ENCODE measurements around the gene CISH.

Gene CISH

GRCh38 chr3:50603261-50604109, 8.1 kb downstream of the CISH start:
- Histone ChIP-seq H3K4me1 (ENCODE audit: control insufficient read depth, insufficient read depth, low read length) (peaks cover 29% of the 10 kb centered on the region), H3K36me3 (ENCODE audit: insufficient read depth, low read length) (no peaks in the 10 kb centered on the region), H3K9ac (ENCODE audit: low read depth, low read length) (no peak overlapping the region), H3K4me2 (ENCODE audit: low read length) (no peak overlapping the region), H3K27me3 (ENCODE audit: control insufficient read depth, insufficient read depth, low read length) (no peaks in the 10 kb centered on the region), H3K4me3 (ENCODE audit: low read length) (no peak overlapping the region), H3K9me3 (replicated peaks; ENCODE audit: low read length) (no peaks in the 10 kb centered on the region)

- H3K4me1 ChIP-seq (ENCODE audit: control insufficient read depth, insufficient read depth, low read length) = peaks cover 29% of the 10 kb centered on the region
- H3K36me3 ChIP-seq (ENCODE audit: insufficient read depth, low read length) = no peaks in the 10 kb centered on the region
- peak overlapping the region; percentile 20 for H3K9ac ChIP-seq (ENCODE audit: low read depth, low read length)
- H3K4me3 ChIP-seq (ENCODE audit: low read length) = no peak overlapping the region
- no peaks in the 10 kb centered on the region for H3K9me3 ChIP-seq (replicated peaks; ENCODE audit: low read length)
- no peaks in the 10 kb centered on the region for H3K27me3 ChIP-seq (ENCODE audit: control insufficient read depth, insufficient read depth, low read length)
- no peak overlapping the region for H3K4me2 ChIP-seq (ENCODE audit: low read length)
Observed at GRCh38 chr3:50602595-50603191, 8.9 kb downstream of the CISH start.

DNA sequence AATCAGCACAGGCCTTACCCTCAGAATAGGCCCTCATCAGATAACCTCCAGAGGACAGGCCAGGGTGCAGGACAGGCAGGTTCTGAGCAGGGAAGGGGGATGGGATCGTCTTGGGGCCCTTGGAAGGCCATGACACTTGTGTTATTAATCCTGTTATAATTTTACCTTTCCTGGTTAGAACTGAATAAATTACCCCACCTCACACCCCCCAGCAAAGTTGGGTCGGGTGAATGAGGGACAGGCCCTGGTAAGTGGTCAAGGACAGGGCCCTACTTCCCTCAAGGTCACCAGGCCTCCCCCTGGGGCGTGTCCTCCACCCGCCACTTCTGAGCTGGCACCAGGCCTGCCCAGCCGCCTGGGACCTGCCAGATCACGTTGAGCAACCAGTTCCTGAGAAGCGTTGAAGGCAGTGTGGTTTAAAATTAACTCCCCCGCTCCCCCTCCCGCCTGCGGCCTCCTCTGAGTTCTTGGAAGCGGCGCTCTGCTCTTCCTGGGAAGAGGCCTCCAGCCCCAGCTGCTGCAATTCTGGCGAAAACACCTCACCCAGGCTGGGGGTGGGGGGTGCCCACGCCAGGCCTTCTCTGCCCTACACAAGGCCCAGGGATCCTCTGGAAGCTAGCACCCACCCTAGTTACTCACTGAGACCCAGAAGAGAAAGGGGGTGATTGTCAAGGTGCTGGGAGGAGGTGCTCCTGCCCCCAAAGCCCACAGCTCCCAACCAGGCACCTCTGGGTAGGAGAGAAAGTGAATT, 10.6 kb downstream of the CISH start:
- Histone ChIP-seq H3K4me1 (ENCODE audit: control insufficient read depth, insufficient read depth, low read length) (peaks cover 29% of the 10 kb centered on the region), H3K36me3 (ENCODE audit: insufficient read depth, low read length) (no peaks in the 10 kb centered on the region), H3K9me3 (replicated peaks; ENCODE audit: low read length) (no peaks in the 10 kb centered on the region), H3K4me2 (ENCODE audit: low read length) (peak overlapping the region; percentile 74), H3K27me3 (ENCODE audit: control insufficient read depth, insufficient read depth, low read length) (no peaks in the 10 kb centered on the region), H3K9ac (ENCODE audit: low read depth, low read length) (peak overlapping the region; percentile 79), H3K4me3 (ENCODE audit: low read length) (peak overlapping the region; percentile 45)

DNA sequence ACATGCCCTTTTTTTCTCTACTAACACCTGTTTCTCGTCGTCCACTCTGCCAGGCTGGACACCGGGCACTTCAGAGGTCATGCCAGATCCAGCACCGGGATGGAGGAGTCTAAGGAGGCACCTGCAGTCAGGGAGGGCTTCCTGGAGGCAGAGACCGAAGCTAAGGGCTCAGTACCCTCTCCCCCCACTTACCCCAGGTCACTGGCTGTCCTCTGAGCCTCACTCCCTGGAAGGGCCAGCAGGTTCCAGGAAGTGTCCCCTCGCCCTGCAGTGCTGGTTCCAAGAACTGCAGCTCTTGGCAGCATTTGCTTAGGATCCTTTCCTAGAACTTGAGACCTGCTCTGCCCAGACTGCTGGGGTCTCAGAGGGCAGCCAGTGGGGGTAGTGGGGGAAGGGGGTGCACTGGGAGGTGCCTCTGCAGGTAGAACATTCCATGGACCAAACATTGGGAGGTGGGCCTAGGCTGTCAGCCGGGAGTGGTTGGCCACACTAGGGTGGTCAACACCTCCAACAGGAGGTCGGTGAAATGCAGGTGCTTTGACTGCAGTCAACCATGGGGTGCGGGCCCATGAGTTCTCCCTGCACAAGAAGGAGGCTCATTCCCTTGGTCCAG, 11.3 kb downstream of the CISH start:
- Histone ChIP-seq H3K4me1 (ENCODE audit: control insufficient read depth, insufficient read depth, low read length) (peaks cover 29% of the 10 kb centered on the region), H3K4me2 (ENCODE audit: low read length) (no peak overlapping the region), H3K36me3 (ENCODE audit: insufficient read depth, low read length) (no peaks in the 10 kb centered on the region), H3K27me3 (ENCODE audit: control insufficient read depth, insufficient read depth, low read length) (no peaks in the 10 kb centered on the region), H3K4me3 (ENCODE audit: low read length) (no peak overlapping the region), H3K9ac (ENCODE audit: low read depth, low read length) (no peak overlapping the region), H3K9me3 (replicated peaks; ENCODE audit: low read length) (no peaks in the 10 kb centered on the region)

- no peak overlapping the region for H3K9ac ChIP-seq (ENCODE audit: low read depth, low read length)
- peaks cover 29% of the 10 kb centered on the region for H3K4me1 ChIP-seq (ENCODE audit: control insufficient read depth, insufficient read depth, low read length)
- H3K4me2 ChIP-seq (ENCODE audit: low read length) = no peak overlapping the region
- H3K36me3 ChIP-seq (ENCODE audit: insufficient read depth, low read length) = no peaks in the 10 kb centered on the region
- H3K27me3 ChIP-seq (ENCODE audit: control insufficient read depth, insufficient read depth, low read length) = no peaks in the 10 kb centered on the region
- H3K9me3 ChIP-seq (replicated peaks; ENCODE audit: low read length) = no peaks in the 10 kb centered on the region
- H3K4me3 ChIP-seq (ENCODE audit: low read length) = no peak overlapping the region
Observed at GRCh38 chr3:50599716-50600118, 11.9 kb downstream of the CISH start.

- Histone ChIP-seq H3K27me3 (ENCODE audit: control insufficient read depth, insufficient read depth, low read length) (no peaks in the 10 kb centered on the region), H3K9ac (ENCODE audit: low read depth, low read length) (no peak overlapping the region), H3K9me3 (replicated peaks; ENCODE audit: low read length) (no peaks in the 10 kb centered on the region), H3K36me3 (ENCODE audit: insufficient read depth, low read length) (no peaks in the 10 kb centered on the region), H3K4me2 (ENCODE audit: low read length) (no peak overlapping the region), H3K4me3 (ENCODE audit: low read length) (no peak overlapping the region), H3K4me1 (ENCODE audit: control insufficient read depth, insufficient read depth, low read length) (peaks cover 29% of the 10 kb centered on the region)
Observed at GRCh38 chr3:50599115-50599715, 12.4 kb downstream of the CISH start.

DNA sequence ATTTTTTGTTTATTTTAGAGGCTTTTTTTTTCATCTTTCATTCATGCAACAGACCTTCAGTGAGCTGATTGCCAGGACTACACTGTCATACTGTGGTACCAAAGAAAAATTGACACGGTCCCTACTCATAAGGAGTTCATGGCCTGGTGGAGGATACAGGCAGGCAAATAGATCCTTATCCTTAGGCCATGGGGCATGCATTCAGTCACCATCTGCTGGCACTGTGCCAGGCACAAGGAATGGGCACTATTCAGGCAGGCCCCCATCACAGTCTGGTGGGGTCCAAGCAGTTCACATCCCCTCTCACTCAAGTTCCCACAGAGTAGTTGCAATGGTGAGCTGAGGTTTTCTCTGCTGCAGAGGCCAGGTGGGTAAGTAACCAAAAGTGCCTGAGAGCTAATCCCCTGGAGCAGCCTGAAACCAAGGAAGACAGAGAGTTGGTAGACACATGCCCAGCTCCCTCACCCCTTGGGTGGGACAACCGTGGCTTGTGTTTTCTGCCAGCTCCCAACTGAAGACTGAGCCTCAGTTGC, 17.3 kb downstream of the CISH start:
- H3K9ac ChIP-seq (ENCODE audit: low read depth, low read length) = no peak overlapping the region

DNA sequence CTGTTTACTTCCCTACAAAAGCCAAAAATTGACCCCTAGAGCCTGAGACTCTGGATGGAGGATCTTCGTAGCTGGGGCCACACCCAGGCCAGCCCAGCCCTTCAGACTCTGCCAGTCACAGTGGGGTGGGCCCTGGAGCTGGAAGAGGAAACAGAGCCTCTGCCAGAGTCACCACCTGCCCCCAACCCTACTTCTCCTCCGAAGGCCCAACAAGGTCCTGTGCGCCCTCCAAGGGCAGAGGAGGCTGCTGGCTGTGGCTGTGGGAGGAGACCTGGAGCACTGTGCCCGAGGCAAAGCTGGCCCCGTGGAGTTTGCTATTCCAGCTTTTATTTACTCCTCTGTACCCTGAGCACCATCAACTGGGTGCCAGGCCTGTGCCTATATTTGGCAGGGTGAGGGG, 19.0 kb downstream of the CISH start:
- Histone ChIP-seq H3K9ac (ENCODE audit: low read depth, low read length) (no peak overlapping the region), H3K4me2 (ENCODE audit: low read length) (no peak overlapping the region), H3K4me1 (ENCODE audit: control insufficient read depth, insufficient read depth, low read length) (peaks cover 8% of the 10 kb centered on the region), H3K9me3 (replicated peaks; ENCODE audit: low read length) (no peaks in the 10 kb centered on the region), H3K4me3 (ENCODE audit: low read length) (no peak overlapping the region), H3K27me3 (ENCODE audit: control insufficient read depth, insufficient read depth, low read length) (no peaks in the 10 kb centered on the region), H3K36me3 (ENCODE audit: insufficient read depth, low read length) (no peaks in the 10 kb centered on the region)

More for the DNA sequence above, 17.3 kb downstream of the CISH start:
- Histone ChIP-seq H3K4me1 (ENCODE audit: control insufficient read depth, insufficient read depth, low read length) (peaks cover 8% of the 10 kb centered on the region), H3K4me3 (ENCODE audit: low read length) (no peak overlapping the region), H3K4me2 (ENCODE audit: low read length) (no peak overlapping the region), H3K27me3 (ENCODE audit: control insufficient read depth, insufficient read depth, low read length) (no peaks in the 10 kb centered on the region), H3K9me3 (replicated peaks; ENCODE audit: low read length) (no peaks in the 10 kb centered on the region), H3K36me3 (ENCODE audit: insufficient read depth, low read length) (no peaks in the 10 kb centered on the region)

GRCh38 chr3:50591196-50591741, 20.3 kb downstream of the CISH start:
- no peak overlapping the region for H3K9ac ChIP-seq (ENCODE audit: low read depth, low read length)
- no peaks in the 10 kb centered on the region for H3K27me3 ChIP-seq (ENCODE audit: control insufficient read depth, insufficient read depth, low read length)
- no peaks in the 10 kb centered on the region for H3K36me3 ChIP-seq (ENCODE audit: insufficient read depth, low read length)
- no peak overlapping the region for H3K4me3 ChIP-seq (ENCODE audit: low read length)
- H3K9me3 ChIP-seq (replicated peaks; ENCODE audit: low read length) = no peaks in the 10 kb centered on the region
- H3K4me2 ChIP-seq (ENCODE audit: low read length) = no peak overlapping the region
- H3K4me1 ChIP-seq (ENCODE audit: control insufficient read depth, insufficient read depth, low read length) = peaks cover 8% of the 10 kb centered on the region

DNA sequence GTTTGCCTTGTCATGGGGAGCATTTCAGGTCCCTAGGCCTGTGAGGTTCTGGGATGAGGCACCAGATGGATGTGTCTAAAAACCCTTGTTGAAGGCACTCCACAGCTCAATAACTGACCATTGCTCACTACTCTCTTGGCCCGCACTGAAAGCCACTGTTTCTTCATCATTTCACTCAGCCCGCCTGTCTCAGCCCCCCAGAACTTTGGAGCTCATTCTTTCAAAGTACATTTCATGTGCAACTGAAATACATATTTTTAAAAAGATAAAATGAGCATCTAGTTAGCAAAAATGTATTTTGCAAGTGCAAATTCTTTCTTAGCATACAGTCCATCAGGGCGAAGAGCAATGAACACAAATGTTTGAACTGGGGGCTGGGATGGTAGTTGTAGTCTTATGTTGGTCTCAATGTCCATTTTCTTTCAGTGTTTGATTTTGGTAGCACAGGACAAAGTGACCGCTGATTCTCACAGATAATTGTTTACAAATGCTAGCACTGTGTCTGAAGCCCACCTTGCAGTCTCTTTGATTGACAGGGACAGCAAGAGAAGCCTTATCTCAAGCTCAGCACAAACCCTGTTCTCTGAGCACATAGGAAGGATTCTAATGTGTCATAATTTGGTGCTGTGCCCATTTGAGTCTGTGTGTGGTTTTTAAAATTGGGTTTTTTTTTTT, 22.7 kb downstream of the CISH start:
- Histone ChIP-seq H3K4me2 (ENCODE audit: low read length) (no peak overlapping the region), H3K9ac (ENCODE audit: low read depth, low read length) (no peak overlapping the region), H3K4me3 (ENCODE audit: low read length) (no peak overlapping the region), H3K36me3 (ENCODE audit: insufficient read depth, low read length) (no peaks in the 10 kb centered on the region), H3K4me1 (ENCODE audit: control insufficient read depth, insufficient read depth, low read length) (peaks cover 8% of the 10 kb centered on the region), H3K27me3 (ENCODE audit: control insufficient read depth, insufficient read depth, low read length) (no peaks in the 10 kb centered on the region), H3K9me3 (replicated peaks; ENCODE audit: low read length) (no peaks in the 10 kb centered on the region)

Measured in skeletal muscle satellite cell (primary cell).